Measurements from ENCODE around the gene IDH3B. TPM values are rescaled to one million over a fixed set of nuclear protein-coding genes. Genes with fewer than 3 reads are reported as not detected.

Gene IDH3B
- total and polyA plus RNA-seq, 4 donors, result 78.7 to 130 (median 112) TPM

DNA sequence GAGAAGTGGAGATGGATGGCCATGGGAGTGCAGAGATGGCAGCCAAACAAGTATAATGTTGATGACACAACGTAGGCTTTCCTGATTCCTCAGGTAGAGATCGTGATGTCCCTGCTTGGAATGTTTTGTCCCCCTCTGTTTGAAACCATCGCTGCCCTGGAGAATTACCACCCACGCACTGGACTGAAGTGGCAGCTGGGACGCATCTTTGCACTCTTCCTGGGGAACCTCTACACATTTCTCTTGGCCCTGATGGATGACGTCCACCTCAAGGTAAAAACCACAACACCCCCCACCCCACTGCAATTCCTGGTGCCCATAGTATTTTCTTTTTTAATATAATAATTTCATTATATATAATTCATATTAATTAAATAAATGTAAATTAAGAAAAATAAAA is 53.7 kb downstream of the IDH3B start:
- peaks cover 8% of the 10 kb centered on the region for H3K9me3 ChIP-seq (ENCODE audit: control insufficient read depth, insufficient read depth, low read length)
- H3K27ac ChIP-seq (ENCODE audit: low read depth, low read length), result no peak overlapping the region
- DNase-seq (ENCODE audit: low read depth in 4 of 6, low spot score in 6 of 6), result no peak
- H3K4me1 ChIP-seq (ENCODE audit: control insufficient read depth, insufficient read depth, low read length), result no peaks in the 10 kb centered on the region
- no peaks in the 10 kb centered on the region for H3K36me3 ChIP-seq (ENCODE audit: control insufficient read depth, insufficient read depth, low read length)
- no peaks in the 10 kb centered on the region for H3K27me3 ChIP-seq (ENCODE audit: control insufficient read depth, insufficient read depth, low read length)
- WGBS (ENCODE audit: insufficient coverage), result 98% methylated on average over 5 of the region's 6 CpGs
- no peak overlapping the region for H3K4me3 ChIP-seq (ENCODE audit: low read depth, low read length)

Small RNA genes lying within 50 kb of the gene (small RNA-seq; reads per million reads assigned to genes)
- not detected for gene SNORA51 (ENCODE audit: low replicate concordance)
- not detected for gene SNORD110 (ENCODE audit: low replicate concordance)
- gene SNORD56 (ENCODE audit: low replicate concordance), result not detected
- gene SNORD57 (ENCODE audit: low replicate concordance), result not detected
- gene SNORD86 (ENCODE audit: low replicate concordance), result not detected

Other genes with a start within 250 kb of the IDH3B start
- 100 to 1,000 TPM in 1 of 2 donors, 10 to 100 TPM in 1; 45.8 to 110 TPM for gene SNRPB, start 193.4 kb downstream of the IDH3B start, total RNA-seq
- gene SNRPB, start 193.4 kb downstream of the IDH3B start, polyA plus RNA-seq (ENCODE audit: insufficient read length in 2 of 2), result 10 to 100 TPM; 77.0 to 87.2 TPM
- gene ZNF343, start 155.3 kb downstream of the IDH3B start, total RNA-seq, result 10 to 100 TPM; 11.5 to 11.9 TPM
- gene ZNF343, start 155.3 kb downstream of the IDH3B start, polyA plus RNA-seq (ENCODE audit: insufficient read length in 2 of 2), result 10 to 100 TPM; 10.1 to 10.8 TPM
- 1 to 10 TPM in 1 of 2 donors, under 1 TPM in 1; 0.94 to 1.2 TPM for gene TMC2, start 127.6 kb downstream of the IDH3B start, total RNA-seq
- gene TMC2, start 127.6 kb downstream of the IDH3B start, polyA plus RNA-seq (ENCODE audit: insufficient read length in 2 of 2), result 1 to 10 TPM; 3.5 to 6.3 TPM
- gene NOP56, start 11.6 kb downstream of the IDH3B start, total RNA-seq, result 100 to 1,000 TPM; 120 to 183 TPM
- gene NOP56, start 11.6 kb downstream of the IDH3B start, polyA plus RNA-seq (ENCODE audit: insufficient read length in 2 of 2), result 100 to 1,000 TPM; 246 to 261 TPM
- gene EBF4, start 28.6 kb upstream of the IDH3B start, total RNA-seq, result 10 to 100 TPM; 10.2 to 17.4 TPM
- 10 to 100 TPM; 86.4 to 91.0 TPM for gene EBF4, start 28.6 kb upstream of the IDH3B start, polyA plus RNA-seq (ENCODE audit: insufficient read length in 2 of 2)
- 100 to 1,000 TPM in 1 of 2 donors, 10 to 100 TPM in 1; 37.1 to 163 TPM for gene CPXM1, start 136.4 kb upstream of the IDH3B start, total RNA-seq
- gene CPXM1, start 136.4 kb upstream of the IDH3B start, polyA plus RNA-seq (ENCODE audit: insufficient read length in 2 of 2), result 10 to 100 TPM; 55.9 to 84.9 TPM
- not detected for gene C20orf141, start 150.8 kb upstream of the IDH3B start, total RNA-seq
- gene C20orf141, start 150.8 kb upstream of the IDH3B start, polyA plus RNA-seq (ENCODE audit: insufficient read length in 2 of 2), result not detected
- not detected for gene TMEM239, start 152.1 kb upstream of the IDH3B start, total RNA-seq
- not detected for gene TMEM239, start 152.1 kb upstream of the IDH3B start, polyA plus RNA-seq (ENCODE audit: insufficient read length in 2 of 2)
- 10 to 100 TPM; 15.7 to 46.7 TPM for gene PCED1A, start 176.4 kb upstream of the IDH3B start, total RNA-seq
- 10 to 100 TPM; 57.9 to 64.9 TPM for gene PCED1A, start 176.4 kb upstream of the IDH3B start, polyA plus RNA-seq (ENCODE audit: insufficient read length in 2 of 2)
- gene VPS16, start 176.5 kb upstream of the IDH3B start, total RNA-seq, result 10 to 100 TPM; 35.3 to 57.0 TPM
- 10 to 100 TPM; 65.5 to 71.6 TPM for gene VPS16, start 176.5 kb upstream of the IDH3B start, polyA plus RNA-seq (ENCODE audit: insufficient read length in 2 of 2)
- 100 to 1,000 TPM; 113 to 171 TPM for gene PTPRA, start 209.3 kb upstream of the IDH3B start, total RNA-seq
- gene PTPRA, start 209.3 kb upstream of the IDH3B start, polyA plus RNA-seq (ENCODE audit: insufficient read length in 2 of 2), result 100 to 1,000 TPM; 160 to 182 TPM